HEK293T (cell line): ENCODE measurements around the gene MED27.

Source experiments
- ARNT ChIP-seq: fragments of 450-650 bp; IDR thresholded peaks from 2 replicates; pipeline ENCODE4 v1.6.1; 2017; ENCODE audit warnings: mild to moderate bottlenecking
- ELF4 ChIP-seq: fragments of 450-650 bp; IDR thresholded peaks from 2 replicates; pipeline ENCODE4 v1.6.1; 2017; ENCODE audit warnings: antibody characterized with exemption
- FOXM1 ChIP-seq: fragments of 450-650 bp; IDR thresholded peaks from 2 replicates; pipeline ENCODE4 v1.6.1; 2017; ENCODE audit warnings: mild to moderate bottlenecking, borderline replicate concordance
- HDGF ChIP-seq: fragments of 450-650 bp; IDR thresholded peaks from 2 replicates; pipeline ENCODE4 v1.6.1; 2017; ENCODE audit warnings: antibody characterized with exemption, borderline replicate concordance
- NFRKB ChIP-seq: fragments of 450-650 bp; IDR thresholded peaks from 2 replicates; pipeline ENCODE4 v1.6.1; 2016; ENCODE audit warnings: mild to moderate bottlenecking, moderate library complexity
- SUZ12 ChIP-seq: fragments of 450-650 bp; IDR thresholded peaks from 2 replicates; pipeline ENCODE4 v1.6.1; 2016; ENCODE audit warnings: mild to moderate bottlenecking
- TF ChIP-seq, protein P1 (sequence below): fragments of 450-650 bp; IDR thresholded peaks from 2 replicates; pipeline ENCODE4 v1.6.1; 2016

DNA sequence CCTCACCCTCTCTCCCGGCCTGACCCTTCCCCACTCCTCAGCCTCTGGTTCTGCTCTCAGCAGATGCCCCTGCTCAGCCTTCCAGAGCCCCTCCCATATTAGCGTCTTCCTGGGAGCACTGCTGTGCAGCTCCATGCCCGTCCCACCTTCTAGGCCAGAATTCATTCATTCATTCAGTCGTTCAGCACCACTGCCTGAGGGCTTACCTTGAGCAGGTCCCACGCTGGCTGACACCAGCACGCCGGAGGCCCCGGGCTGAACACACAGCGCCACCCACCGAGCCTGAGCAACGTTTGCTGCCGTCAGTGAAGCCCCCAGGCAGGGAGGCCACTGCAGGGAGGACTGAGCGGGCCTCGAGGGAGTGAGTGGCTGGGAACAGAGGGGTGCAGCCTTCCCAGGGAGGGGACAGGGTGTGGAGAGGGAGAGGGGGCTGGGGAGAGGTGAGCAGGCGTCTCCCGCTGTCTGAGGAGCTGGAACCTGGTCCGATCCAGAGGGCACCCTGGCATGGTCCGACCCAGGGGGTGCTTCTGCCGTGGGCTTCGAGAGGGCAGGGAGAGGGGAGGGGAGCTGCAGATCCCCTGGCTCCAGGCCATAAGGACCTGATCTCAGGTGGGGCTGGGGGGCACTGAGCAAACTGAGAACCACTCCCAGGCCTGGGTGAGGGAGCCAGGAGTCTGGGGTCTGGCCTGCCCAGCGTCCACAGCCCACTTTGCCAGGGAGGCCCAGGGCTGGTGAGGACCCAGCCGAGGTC lies 241.0 kb downstream of the MED27 start:
- TF ChIP-seq FOXM1 = no peak
- no peak for TF ChIP-seq ARNT
- TF ChIP-seq HDGF = no peak
- TF ChIP-seq ELF4 = no peak
- no peak for TF ChIP-seq NFRKB
- no peak for TF ChIP-seq SUZ12
- TF ChIP-seq, protein P1, sequence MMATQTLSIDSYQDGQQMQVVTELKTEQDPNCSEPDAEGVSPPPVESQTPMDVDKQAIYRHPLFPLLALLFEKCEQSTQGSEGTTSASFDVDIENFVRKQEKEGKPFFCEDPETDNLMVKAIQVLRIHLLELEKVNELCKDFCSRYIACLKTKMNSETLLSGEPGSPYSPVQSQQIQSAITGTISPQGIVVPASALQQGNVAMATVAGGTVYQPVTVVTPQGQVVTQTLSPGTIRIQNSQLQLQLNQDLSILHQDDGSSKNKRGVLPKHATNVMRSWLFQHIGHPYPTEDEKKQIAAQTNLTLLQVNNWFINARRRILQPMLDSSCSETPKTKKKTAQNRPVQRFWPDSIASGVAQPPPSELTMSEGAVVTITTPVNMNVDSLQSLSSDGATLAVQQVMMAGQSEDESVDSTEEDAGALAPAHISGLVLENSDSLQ = no peak
